Right lung (tissue), 10 donors: Measurements from ENCODE around the gene DYNC1LI1. TPM values are rescaled to one million over a fixed set of nuclear protein-coding genes. Genes with fewer than 3 reads are reported as not detected.
A peak's percentile ranks its signal among the peaks of the same experiment; 100 is the strongest.

Experiments
- DNase-seq, 2 donors: peaks; one replicate each; pipeline ENCODE4 v3.0.0-alpha.2; 2013
- long read RNA-seq, 8 donors: transcript quantifications; one replicate each; lab custom pipeline, GENCODE V29; 2026
- polyA plus RNA-seq, 5 donors: library from polyadenylated mRNA; unstranded; fragments of 120-200 nt; gene quantifications; one replicate each; pipeline versions ENCODE4 v1.2.1 to v1.2.3, GENCODE V29; 2013; ENCODE audit warnings: inconsistent platforms in 1 of 5, low replicate concordance in 1 of 5; ENCODE audit not compliant: insufficient read length in 5 of 5, insufficient read depth in 1 of 5

DYNC1LI1 gene
- polyA plus RNA-seq: 10 to 100 TPM; 36.7 to 47.5 (median 40.7) TPM
- long read RNA-seq, donor 1, full-length matches to known transcripts: 24 of 39 reads
- long read RNA-seq, donor 1, partial matches to known transcripts: 15 of 39 reads
- long read RNA-seq, donor 1, other reads (novel, unspliced or antisense): 0 of 39 reads
- long read RNA-seq, donor 2, transcript DYNC1LI1-201 (13 exons, 2,504 nt): major isoform, 12 of 19 reads
- long read RNA-seq, donor 2, partial matches to known transcripts: 5 of 19 reads
- long read RNA-seq, donor 2, other reads (novel, unspliced or antisense): 0 of 19 reads
- long read RNA-seq, donor 3, transcript DYNC1LI1-201 (13 exons, 2,504 nt): minor isoform, 7 of 21 reads
- long read RNA-seq, donor 3, transcript DYNC1LI1-207 (3 exons, 814 nt): major isoform, 9 of 21 reads
- long read RNA-seq, donor 3, partial matches to known transcripts: 5 of 21 reads
- long read RNA-seq, donor 3, other reads (novel, unspliced or antisense): 0 of 21 reads
- long read RNA-seq, donor 4, transcript DYNC1LI1-201 (13 exons, 2,504 nt): major isoform, 5 of 20 reads
- long read RNA-seq, donor 4, partial matches to known transcripts: 11 of 20 reads
- long read RNA-seq, donor 4, other reads (novel, unspliced or antisense): 0 of 20 reads
- long read RNA-seq, donor 5, transcript DYNC1LI1-201 (13 exons, 2,504 nt): minor isoform, 5 of 26 reads
- long read RNA-seq, donor 5, transcript DYNC1LI1-207 (3 exons, 814 nt): major isoform, 9 of 26 reads
- long read RNA-seq, donor 5, partial matches to known transcripts: 12 of 26 reads
- long read RNA-seq, donor 5, other reads (novel, unspliced or antisense): 0 of 26 reads
- long read RNA-seq, donor 6, transcript DYNC1LI1-207 (3 exons, 814 nt): major isoform, 7 of 20 reads
- long read RNA-seq, donor 6, transcript DYNC1LI1-201 (13 exons, 2,504 nt): major isoform, 7 of 20 reads
- long read RNA-seq, donor 6, partial matches to known transcripts: 6 of 20 reads
- long read RNA-seq, donor 6, other reads (novel, unspliced or antisense): 0 of 20 reads
- long read RNA-seq, donor 7, transcript DYNC1LI1-201 (13 exons, 2,504 nt): major isoform, 7 of 22 reads
- long read RNA-seq, donor 7, partial matches to known transcripts: 12 of 22 reads
- long read RNA-seq, donor 7, other reads (novel, unspliced or antisense): 0 of 22 reads
- long read RNA-seq, donor 8, partial matches to known transcripts: 5 of 10 reads
- long read RNA-seq, donor 8, other reads (novel, unspliced or antisense): 0 of 10 reads

- peak; percentile 94 to 95 for DNase-seq
Measured at GRCh38 chr3:32570421-32571191, at the start of gene DYNC1LI1. TSS of gene DYNC1LI1 (minus strand) at chr3:32570858. CDS start at chr3:32570770, 88 bp downstream.

GRCh38 chr3:32619395-32619794, 48.7 kb upstream of the DYNC1LI1 start:
- no peak for DNase-seq

GRCh38 chr3:32616267-32616962, 45.8 kb upstream of the DYNC1LI1 start:
- DNase-seq: no peak

- DNase-seq: no peak
Measured at GRCh38 chr3:32614956-32615355, 44.3 kb upstream of the DYNC1LI1 start.

- no peak for DNase-seq
Measured at GRCh38 chr3:32613183-32613582, 42.5 kb upstream of the DYNC1LI1 start.

GRCh38 chr3:32612547-32612946, 41.9 kb upstream of the DYNC1LI1 start:
- DNase-seq: no peak

- DNase-seq: no peak
Measured at GRCh38 chr3:32607522-32607921, 36.9 kb upstream of the DYNC1LI1 start.

- DNase-seq: no peak
Measured at GRCh38 chr3:32606960-32607359, 36.3 kb upstream of the DYNC1LI1 start.

- no peak for DNase-seq
Measured at GRCh38 chr3:32606277-32606676, 35.6 kb upstream of the DYNC1LI1 start.

GRCh38 chr3:32603064-32603463, 32.4 kb upstream of the DYNC1LI1 start:
- no peak for DNase-seq

GRCh38 chr3:32602206-32602605, 31.5 kb upstream of the DYNC1LI1 start:
- no peak for DNase-seq

GRCh38 chr3:32601722-32602121, 31.1 kb upstream of the DYNC1LI1 start:
- DNase-seq: no peak

GRCh38 chr3:32597656-32598055, 27.0 kb upstream of the DYNC1LI1 start:
- no peak for DNase-seq

- DNase-seq: no peak
Measured at GRCh38 chr3:32596909-32597369, 26.3 kb upstream of the DYNC1LI1 start.

- no peak for DNase-seq
Measured at GRCh38 chr3:32596282-32596908, 25.7 kb upstream of the DYNC1LI1 start.

- DNase-seq: no peak
Measured at GRCh38 chr3:32595323-32595722, 24.7 kb upstream of the DYNC1LI1 start.

- peak in 1 of 2 donors; percentile 21 for DNase-seq
Measured at GRCh38 chr3:32593903-32594525, 23.4 kb upstream of the DYNC1LI1 start.

GRCh38 chr3:32592696-32593353, 22.2 kb upstream of the DYNC1LI1 start:
- no peak for DNase-seq

GRCh38 chr3:32592011-32592410, 21.4 kb upstream of the DYNC1LI1 start:
- no peak for DNase-seq
